SH-SY5Y (cell line): ENCODE data around the gene CCNK.

Experiments used
- GATA2 ChIP-seq: IDR thresholded peaks from 2 replicates; pipeline ENCODE4 v1.6.1; 2011; ENCODE audit warnings: mild to moderate bottlenecking, low read depth, low read length
- GATA3 ChIP-seq: IDR thresholded peaks from 2 replicates; pipeline ENCODE4 v1.6.1; 2011; ENCODE audit warnings: low read depth, mild to moderate bottlenecking, low read length, moderate library complexity

Gene CCNK

DNA sequence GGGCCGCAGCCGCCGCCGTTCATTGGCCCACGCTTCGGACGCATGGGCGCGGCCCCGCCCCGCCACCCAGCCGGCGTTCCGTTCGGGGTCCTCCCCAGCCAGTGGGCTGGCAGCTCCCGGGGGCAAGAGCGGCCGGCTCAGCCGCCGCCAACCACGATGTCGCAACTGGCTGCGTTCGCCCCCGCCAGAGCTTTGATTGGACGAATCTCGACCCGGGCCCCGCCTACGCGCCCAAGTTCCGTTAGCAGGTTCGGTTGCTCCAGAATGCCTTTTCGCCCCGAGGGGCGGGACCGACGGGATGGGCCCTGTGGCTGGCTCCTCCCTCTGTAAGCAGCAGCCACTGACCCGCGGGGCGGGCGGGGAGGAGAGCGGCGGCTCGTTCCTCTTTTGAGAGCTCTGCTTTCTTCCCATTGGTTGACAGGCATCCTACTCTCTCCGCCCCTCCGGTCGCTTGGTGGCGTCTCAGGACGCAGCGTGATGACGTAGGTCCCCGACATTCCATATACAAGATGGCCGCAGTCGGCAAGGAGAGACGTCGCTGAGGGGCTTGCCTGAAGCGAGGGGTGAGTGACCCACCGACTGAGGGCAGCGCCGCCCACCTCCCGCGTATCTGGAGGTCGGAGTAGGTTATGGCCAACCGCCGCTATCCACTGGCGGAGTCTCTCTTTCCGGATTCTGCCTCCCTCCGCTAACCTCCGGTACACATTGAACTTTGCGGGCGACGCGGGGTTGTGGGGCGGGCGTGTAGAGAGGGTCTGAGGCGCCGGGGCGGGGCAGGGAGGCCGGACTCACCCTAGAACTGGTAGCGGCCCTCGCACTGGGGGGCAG, at the start of gene CCNK:
CCNK (plus strand) TSS at position 493 of the 828 bp plus-strand sequence. CDS start 11,269 bp downstream, outside the sequence.
- TF ChIP-seq GATA3 (no peak), GATA2 (no peak)

DNA sequence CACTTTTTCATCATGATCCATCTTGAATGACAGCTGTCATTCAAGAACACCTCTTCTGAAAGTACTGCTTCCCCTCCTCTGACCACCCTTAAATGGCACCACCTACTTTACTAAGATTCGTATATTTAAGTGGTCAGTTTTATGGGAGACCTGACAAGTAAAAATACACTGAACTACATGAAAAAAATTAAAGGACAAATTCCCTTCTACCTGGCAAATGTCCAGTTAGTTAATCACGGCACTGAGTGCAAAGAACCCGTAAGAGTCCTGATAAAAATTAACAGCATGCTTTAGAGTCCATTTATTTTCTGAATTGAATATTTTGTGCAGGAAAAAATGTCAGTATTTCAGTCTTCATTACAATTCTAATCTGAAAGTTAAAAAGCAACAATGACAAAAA, 49.2 kb upstream of the CCNK start:
- TF ChIP-seq GATA2 (no peak), GATA3 (no peak)

DNA sequence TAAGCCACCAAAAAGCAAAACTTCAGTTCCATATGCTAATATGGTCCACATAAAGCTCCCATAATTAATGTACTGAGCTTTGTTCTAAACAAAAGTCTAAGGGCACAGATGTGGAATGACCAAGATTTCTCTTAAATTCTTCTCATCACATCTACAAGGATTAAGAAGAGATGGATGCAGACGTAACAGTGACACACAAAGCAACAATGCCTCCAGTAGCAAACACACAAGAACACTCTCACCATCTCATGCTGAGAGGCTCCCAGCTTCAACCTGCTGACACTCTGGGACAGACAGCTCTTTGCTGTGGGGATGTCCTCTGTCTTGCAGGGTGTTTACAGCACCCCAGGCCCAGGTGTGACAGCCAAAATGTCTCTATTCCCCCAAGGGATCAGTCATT, 48.7 kb upstream of the CCNK start:
- TF ChIP-seq GATA2 (no peak), GATA3 (no peak)

DNA sequence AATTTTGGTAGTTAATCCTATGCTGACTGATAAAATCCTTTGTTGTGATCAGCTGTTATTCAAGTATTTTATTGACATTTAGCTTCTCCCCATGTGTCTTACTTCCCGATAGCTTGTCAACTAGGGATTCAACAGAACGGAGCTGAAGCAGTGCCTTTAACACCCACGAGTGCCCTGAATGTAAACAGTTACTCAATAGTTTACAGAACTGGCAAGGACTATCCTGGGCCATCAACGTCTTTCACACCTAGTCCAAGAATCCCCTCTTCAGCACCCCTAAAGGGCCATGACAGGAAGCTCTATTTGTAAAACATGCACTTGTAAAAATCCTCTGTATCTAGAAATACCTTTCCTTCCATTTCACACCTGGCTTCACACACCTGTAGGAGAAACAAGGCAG, 45.9 kb upstream of the CCNK start:
- TF ChIP-seq GATA3 (no peak), GATA2 (no peak)

DNA sequence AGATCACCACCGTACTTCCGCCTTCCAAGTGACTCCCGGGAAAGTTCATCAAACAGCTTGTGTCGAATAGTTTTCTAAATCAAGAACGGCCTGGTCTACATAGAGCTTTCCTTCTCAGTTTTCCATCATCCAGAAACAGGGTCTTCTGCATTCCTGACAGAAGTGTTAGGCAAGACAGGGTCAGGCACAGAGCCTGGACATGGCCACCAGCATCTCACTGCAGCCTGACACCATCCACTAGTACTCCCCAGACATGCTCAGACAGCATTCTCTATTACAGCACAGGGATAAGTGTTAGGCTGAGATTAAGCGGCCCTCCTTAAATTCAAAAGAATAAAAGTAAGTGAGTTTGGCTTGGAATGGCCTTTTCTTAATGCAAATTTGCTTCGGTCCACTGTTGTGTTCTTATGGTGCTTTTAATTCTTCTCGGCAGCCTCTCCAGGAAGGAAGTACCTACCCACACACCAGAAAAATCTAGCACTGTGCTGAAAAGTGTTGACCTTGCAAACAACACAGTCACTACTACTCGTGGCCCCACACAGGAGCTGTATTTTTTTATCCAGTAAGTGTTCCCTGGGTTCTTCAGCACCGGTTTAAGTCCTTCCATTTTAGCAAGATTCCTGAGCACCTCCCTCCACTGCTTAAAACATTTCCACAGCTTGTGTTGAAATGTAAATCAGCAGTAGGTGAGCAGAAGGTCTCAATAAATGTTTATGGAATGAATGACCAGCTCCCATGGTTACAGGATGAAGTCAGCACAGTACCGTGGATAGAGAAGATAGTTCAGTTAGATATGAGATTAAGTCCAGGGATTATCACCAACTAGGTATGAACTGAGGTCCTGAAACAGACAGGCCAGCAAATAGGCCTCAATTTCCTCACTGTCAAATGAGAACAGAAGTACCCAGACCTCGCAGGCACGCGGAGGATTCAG, 44.7 kb upstream of the CCNK start:
- no peak for TF ChIP-seq GATA3
- no peak for TF ChIP-seq GATA2

DNA sequence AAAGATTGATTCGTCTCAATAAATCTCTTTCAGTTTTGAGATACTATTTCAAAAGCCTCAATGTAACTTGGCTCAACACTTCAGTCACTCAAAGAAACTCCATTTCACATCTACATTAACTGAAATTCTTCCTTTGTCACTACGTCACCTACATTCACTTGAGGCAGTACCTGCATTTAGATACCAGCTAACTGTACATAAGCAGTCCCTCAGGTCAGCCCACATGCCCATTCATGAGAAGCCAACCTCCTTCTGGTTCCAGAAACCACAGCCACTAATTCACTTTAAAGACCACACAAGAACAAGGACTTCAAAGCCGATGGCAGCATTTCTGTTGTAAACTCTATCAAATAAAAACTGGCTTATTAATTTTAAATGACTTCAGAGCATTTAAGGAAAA, 43.5 kb upstream of the CCNK start:
- TF ChIP-seq GATA3, result no peak
- TF ChIP-seq GATA2, result no peak

DNA sequence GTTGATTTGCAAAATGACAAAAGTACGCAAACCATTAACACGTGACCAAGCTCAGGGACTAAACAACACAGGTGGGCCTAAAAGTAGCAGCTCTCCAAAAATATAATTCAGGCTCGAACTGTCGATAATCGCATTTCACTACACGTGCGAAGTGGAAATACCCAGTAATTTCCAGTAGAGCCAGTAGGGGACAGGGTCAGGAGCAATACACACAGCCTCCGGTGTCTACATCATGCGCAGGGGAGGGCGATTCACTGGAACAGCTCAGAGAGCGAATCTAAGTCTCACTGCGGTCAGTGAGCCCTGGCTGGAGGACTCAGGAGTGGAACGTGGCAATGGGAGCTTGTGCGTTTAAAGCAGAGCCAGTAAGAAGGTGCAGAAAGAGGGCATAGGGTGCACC, 40.9 kb upstream of the CCNK start:
- TF ChIP-seq GATA3 (no peak), GATA2 (no peak)

DNA sequence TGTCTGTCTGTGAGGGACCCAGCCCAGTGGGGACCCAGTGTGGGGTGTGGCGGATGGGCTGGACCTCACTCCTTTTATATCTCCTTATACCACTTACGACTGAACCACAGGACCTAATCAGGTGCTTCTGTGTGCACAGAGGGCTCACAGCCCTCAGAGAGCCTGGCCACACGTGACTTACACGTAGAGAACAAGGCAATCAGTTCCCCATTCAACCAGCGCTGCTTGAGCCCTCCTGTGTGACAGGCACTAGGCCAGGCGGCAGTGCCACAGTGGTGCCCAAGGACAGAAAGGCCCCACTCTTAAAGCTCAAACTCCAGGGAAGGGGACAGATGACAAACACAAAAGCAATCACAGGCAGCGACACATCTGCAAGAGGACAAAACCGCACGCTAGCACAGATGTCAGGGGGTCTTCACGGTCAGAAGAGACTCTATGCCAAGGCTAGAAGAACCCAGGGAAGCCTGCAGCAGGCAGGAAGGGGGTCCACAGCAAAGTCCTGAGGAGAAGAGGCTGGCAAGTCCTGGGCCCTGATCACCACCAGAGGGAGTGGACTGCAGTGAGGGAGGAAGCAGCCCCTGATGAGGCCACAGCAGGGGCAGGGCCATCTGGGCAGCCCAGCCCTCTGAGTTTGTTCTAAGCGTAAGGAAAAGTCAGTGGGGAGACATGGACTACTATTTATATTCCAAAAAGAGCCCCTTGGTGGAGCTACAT, 39.9 kb upstream of the CCNK start:
- no peak for TF ChIP-seq GATA3
- TF ChIP-seq GATA2, result no peak

DNA sequence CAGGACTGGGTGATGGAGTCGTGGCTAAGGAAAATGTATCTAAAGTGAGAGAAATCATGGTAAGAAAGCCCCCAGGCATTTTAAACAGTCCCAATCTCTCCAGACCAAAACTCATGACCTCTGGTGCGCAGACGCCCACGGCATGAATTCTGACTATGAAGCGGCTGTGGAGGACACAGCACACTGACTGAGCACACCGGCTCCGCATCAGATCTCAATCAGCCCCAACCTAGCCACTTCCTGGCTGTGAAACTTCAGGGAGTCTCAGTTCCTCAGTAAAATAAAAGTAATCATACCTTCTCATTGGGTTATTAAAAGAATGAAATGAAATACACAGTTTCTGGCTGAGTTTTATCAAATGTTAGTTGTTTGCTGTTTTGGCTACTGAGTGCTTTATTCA, 39.3 kb upstream of the CCNK start:
- TF ChIP-seq GATA3, result no peak
- no peak for TF ChIP-seq GATA2

DNA sequence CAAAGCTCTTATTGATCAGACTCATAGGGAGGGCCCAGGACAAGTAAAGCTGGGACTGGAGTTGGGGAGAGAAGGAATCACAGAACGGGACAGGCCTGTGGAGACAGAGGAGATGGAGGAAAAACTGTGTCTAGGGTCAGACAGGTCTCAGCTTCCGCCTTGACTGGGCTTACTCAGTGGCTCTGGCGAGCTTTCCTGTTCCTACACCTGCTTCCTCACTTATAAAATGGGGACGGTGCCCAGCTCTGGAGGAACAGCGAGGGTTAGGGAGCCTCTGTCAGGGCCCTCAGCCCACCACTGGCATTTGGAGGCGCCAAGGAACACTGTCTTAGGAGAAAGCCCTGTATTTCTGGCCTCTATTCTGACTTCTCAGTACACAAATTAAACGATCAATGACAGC, 35.3 kb upstream of the CCNK start:
- TF ChIP-seq GATA2, result no peak
- no peak for TF ChIP-seq GATA3

DNA sequence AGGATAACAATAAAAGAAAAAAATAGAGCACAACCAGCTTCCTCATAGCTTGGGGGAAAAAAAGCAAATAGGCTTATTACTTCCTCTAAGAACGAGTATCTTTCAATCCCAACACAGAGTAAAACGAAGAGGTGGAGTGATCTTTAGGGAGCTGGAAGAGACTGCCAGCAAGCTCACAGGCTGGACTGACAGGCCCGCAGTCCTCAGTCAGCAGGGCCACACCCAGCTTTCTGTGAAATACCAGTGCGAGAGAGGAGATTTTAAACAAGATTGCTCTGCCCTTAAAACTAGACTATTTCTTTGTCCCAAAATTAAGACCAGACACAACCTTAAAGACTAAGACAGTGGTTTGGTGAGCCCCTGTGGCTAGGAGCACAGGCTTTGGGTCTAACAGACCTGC, 33.5 kb upstream of the CCNK start:
- TF ChIP-seq GATA2, result no peak
- no peak for TF ChIP-seq GATA3

DNA sequence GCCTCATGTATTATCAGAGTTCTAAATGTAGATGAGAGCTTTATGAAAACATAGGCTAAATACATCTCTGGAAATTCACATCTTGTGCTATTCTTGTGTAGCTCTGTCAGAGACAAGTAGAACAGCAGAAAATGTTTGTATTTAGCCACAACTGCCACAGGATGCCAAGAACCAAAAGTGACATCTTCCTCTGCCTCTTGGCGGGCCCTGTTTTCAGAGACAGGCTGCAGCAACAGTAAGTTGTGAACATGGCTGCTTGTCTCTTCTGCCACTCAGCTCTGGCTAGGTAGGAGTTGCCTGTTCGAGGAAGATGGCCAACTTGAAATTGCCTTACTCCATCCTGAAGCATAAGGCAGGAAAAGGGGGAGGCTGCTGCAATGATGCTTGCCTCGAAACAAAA, 30.9 kb upstream of the CCNK start:
- TF ChIP-seq GATA2 (no peak), GATA3 (no peak)

DNA sequence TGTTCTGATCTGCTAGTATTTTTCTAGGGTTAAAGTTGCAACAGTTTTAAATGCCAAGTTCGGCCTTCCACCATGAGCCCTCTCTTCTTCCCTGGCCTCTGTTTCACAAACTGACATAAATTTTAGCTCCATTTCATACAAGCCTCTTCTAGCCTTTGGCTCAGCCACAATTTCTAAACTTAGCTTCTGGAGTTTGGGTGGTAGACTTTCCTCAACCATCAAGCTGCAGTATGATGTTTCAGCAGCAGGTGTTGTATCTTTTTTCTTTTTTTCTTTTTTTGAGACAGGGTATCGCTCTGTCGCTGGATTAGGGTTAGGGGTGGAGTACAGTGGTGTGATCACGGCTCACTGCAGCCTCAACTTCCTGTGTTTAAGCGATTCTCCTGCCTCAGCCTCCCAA, 30.0 kb upstream of the CCNK start:
- TF ChIP-seq GATA2 (no peak), GATA3 (no peak)

DNA sequence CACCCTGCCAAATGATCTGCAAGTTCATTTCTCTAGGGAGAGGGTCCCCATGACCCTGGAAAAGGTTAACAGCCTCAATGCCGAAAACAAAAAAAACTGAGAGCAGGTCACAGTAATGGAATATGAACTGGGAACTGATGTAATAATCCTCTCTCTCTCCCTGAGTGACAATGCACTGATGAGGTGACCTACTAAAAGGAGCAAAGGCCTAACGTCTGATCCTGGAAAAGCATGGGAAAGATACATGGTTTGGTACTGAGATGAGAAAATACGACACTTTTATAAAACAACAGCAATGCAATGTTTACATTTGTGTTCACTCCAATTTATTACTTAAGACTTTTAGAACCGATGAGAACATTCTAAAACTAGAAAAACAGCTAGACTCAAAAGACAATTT, 28.2 kb upstream of the CCNK start:
- TF ChIP-seq GATA3, result no peak

DNA sequence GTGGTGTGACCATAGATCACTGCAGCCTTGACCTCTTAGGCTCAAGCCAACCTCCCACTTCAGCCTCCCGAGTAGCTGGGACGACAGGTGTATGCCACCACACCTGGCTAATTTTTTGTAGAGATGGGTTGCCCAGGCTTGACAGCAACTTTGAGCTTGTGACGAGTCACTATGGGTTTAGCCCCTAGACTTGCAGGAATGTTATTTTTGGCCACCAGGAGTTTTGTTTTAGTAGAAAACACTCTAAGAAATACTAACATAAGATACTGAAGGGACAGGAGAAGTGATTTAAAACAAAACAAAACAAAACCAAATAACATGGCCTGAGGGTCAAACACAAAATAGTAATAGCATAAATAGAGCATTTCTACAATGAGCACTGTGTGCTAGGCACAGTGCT, 27.0 kb upstream of the CCNK start:
- no peak for TF ChIP-seq GATA2
- no peak for TF ChIP-seq GATA3
